ENCODE data around the gene GLCE.

DNA sequence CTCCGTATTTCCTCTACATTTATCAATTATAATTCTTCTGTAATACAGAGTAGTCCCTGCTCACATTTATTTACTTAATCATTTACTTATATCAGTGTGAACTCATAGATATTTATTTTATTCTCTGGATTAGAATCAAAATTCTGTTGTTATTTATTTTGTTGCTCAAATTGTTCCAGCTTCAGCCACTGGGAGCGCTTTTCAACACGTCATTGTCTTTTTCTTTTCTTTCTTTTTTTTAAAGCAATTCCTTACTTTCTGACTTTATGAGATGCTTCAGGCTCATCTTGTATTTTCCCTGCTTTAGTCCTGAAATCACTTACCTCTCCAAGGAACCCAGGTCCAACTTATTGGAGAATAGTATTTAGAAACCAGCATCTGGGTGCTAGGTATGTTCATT, 53.4 kb downstream of the GLCE start:
- no peak for TF ChIP-seq EP300 (IDR thresholded peaks at IDR 0.05)
- TF ChIP-seq, protein P1, sequence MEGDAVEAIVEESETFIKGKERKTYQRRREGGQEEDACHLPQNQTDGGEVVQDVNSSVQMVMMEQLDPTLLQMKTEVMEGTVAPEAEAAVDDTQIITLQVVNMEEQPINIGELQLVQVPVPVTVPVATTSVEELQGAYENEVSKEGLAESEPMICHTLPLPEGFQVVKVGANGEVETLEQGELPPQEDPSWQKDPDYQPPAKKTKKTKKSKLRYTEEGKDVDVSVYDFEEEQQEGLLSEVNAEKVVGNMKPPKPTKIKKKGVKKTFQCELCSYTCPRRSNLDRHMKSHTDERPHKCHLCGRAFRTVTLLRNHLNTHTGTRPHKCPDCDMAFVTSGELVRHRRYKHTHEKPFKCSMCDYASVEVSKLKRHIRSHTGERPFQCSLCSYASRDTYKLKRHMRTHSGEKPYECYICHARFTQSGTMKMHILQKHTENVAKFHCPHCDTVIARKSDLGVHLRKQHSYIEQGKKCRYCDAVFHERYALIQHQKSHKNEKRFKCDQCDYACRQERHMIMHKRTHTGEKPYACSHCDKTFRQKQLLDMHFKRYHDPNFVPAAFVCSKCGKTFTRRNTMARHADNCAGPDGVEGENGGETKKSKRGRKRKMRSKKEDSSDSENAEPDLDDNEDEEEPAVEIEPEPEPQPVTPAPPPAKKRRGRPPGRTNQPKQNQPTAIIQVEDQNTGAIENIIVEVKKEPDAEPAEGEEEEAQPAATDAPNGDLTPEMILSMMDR (IDR thresholded peaks at IDR 0.05), result no peak
